Liver (tissue), 2 donors: ENCODE measurements around the gene MICAL3.

Experiments used
- EGR1 ChIP-seq, 2 donors: IDR thresholded peaks; 2 replicates each; pipeline ENCODE4 v1.6.1; 2016 to 2018; ENCODE audit warnings: antibody characterized with exemption in 2 of 2, low read depth in 2 of 2
- FOXA2 ChIP-seq: IDR thresholded peaks from 2 replicates; pipeline ENCODE4 v1.6.1; 2016; ENCODE audit warnings: antibody characterized with exemption
- donor health status: healthy.

DNA sequence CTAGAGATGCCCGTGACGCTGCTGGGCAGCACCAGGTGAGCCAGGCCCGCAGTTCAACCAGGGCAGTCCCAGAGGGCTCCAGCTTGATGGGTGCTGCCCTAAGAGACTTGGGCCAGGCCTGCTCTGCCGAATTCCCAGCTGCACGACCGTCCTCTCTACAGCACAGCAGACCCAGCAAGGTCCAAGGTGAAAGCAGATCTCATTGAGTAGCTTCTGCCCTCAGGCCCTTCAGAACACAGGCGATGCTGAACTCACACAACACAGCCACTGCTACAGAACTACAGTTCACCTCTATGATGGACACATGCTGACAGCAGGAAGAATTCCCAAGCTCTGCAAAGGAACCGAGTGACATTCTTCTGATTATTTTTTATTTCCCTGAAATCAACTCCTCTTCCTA, 81.6 kb downstream of the MICAL3 start:
- TF ChIP-seq EGR1 (IDR thresholded peaks at IDR 0.05; ENCODE audit: low read depth in 2 of 2) = no peak
- TF ChIP-seq FOXA2 = no peak
